Sigmoid colon (tissue), 4 donors: Measurements from ENCODE around the gene VWA3B.
A peak's percentile ranks its signal among the peaks of the same experiment; 100 is the strongest.

Source experiments
- CTCF ChIP-seq, 4 experiments: fragments of 450-650 bp in 3 of 4; fragments of 200-600 bp in 1 of 4; IDR thresholded peaks; one replicate each; pipeline ENCODE4 v1.5.1; 2016 to 2019; ENCODE audit warnings: antibody characterized with exemption in 4 of 4, mild to moderate bottlenecking in 3 of 4, moderate library complexity in 2 of 4
- EP300 ChIP-seq, 4 donors: sonication (generic); formaldehyde crosslinking; IDR thresholded peaks; one replicate each; pipeline ENCODE4 v1.6.1; 2017; ENCODE audit warnings: antibody characterized with exemption in 4 of 4
- POLR2A ChIP-seq, 2 donors: fragments of 450-650 bp; IDR thresholded peaks; one replicate each; pipeline ENCODE4 v1.6.1; 2016; ENCODE audit warnings: antibody characterized with exemption in 2 of 2, mild to moderate bottlenecking in 2 of 2, moderate library complexity in 2 of 2
- POLR2AphosphoS5 ChIP-seq, 4 donors: sonication (generic); formaldehyde crosslinking; IDR thresholded peaks; one replicate each; pipeline ENCODE4 v1.6.1; 2017; ENCODE audit warnings: antibody characterized with exemption in 4 of 4

- TF ChIP-seq CTCF (IDR thresholded peaks at IDR 0.05), result no peak
- no peak for TF ChIP-seq POLR2A (IDR thresholded peaks at IDR 0.05)
- TF ChIP-seq EP300 (IDR thresholded peaks at IDR 0.05), result peak in 1 of 4 donors; percentile 29
- TF ChIP-seq POLR2AphosphoS5 (IDR thresholded peaks at IDR 0.05), result no peak
Measured at GRCh38 chr2:98158305-98158704, 71.3 kb downstream of the VWA3B start.
